ENCODE results near the gene SPIN3.

- no peak for TF ChIP-seq POLR2A (IDR thresholded peaks at IDR 0.05; ENCODE audit: low read depth, low read length)
- no peak for TF ChIP-seq POLR2AphosphoS5 (IDR thresholded peaks at IDR 0.05; ENCODE audit: low read depth, low read length)
Observed at GRCh38 chrX:56974408-56974807, 20.9 kb downstream of the SPIN3 start.
